Fibroblast of lung (primary cell): ENCODE data around the gene LPCAT1. TPM values are rescaled to one million over a fixed set of nuclear protein-coding genes. Genes with fewer than 3 reads are reported as not detected.
A peak's percentile ranks its signal among the peaks of the same experiment; 100 is the strongest.

Experiments
- DNase-seq, 2 donors: peaks; one replicate each; pipeline versions ENCODE4 v3.0.0 to v3.0.0-alpha.2; 2010; ENCODE audit warnings: low read depth in 2 of 2
- H2AFZ ChIP-seq: 2 replicates; pipeline ENCODE4 v1.5.1; 2012; ENCODE audit warnings: low read length, control low read depth, inconsistent platforms
- H3K27ac ChIP-seq: 2 replicates; pipeline ENCODE4 v1.5.1; 2011; ENCODE audit warnings: low read length, control low read depth; ENCODE audit not compliant: insufficient read depth
- H3K27me3 ChIP-seq: 2 replicates; pipeline ENCODE4 v1.5.1; 2011; ENCODE audit warnings: mild to moderate bottlenecking, low read length; ENCODE audit not compliant: control insufficient read depth, insufficient read depth
- H3K36me3 ChIP-seq: 2 replicates; pipeline ENCODE4 v1.5.1; 2011; ENCODE audit warnings: low read length; ENCODE audit not compliant: control insufficient read depth, insufficient read depth
- H3K4me1 ChIP-seq: 2 replicates; pipeline ENCODE4 v1.5.1; 2011; ENCODE audit warnings: low read length; ENCODE audit not compliant: control insufficient read depth, insufficient read depth; ENCODE audit errors: extremely low read depth
- H3K4me2 ChIP-seq: 2 replicates; pipeline ENCODE4 v1.5.1; 2011; ENCODE audit warnings: low read length, control low read depth; ENCODE audit not compliant: insufficient read depth; ENCODE audit errors: extremely low read depth
- H3K4me3 ChIP-seq, 4 experiments: fragments of 200-600 bp in 1 of 4; sonication (generic) in 1 of 4; replicated peaks in 1 of 4; 2 replicates each; pipeline ENCODE4 v1.5.1; 2011 to 2016; ENCODE audit warnings: low read length in 4 of 4, low read depth in 3 of 4, mild to moderate bottlenecking in 3 of 4, control low read depth in 2 of 4, inconsistent platforms in 1 of 4, mixed read lengths in 1 of 4; ENCODE audit not compliant: insufficient read depth in 1 of 4; ENCODE audit errors: control extremely low read depth in 1 of 4
- H3K79me2 ChIP-seq: 2 replicates; pipeline ENCODE4 v1.5.1; 2012; ENCODE audit warnings: mild to moderate bottlenecking, low read length, inconsistent platforms; ENCODE audit not compliant: control insufficient read depth, insufficient read depth
- H3K9ac ChIP-seq: 2 replicates; pipeline ENCODE4 v1.5.1; 2011; ENCODE audit warnings: mild to moderate bottlenecking, low read length, control low read depth; ENCODE audit not compliant: insufficient read depth
- H3K9me3 ChIP-seq: 2 replicates; pipeline ENCODE4 v1.5.1; 2012; ENCODE audit warnings: low read depth, low read length; ENCODE audit not compliant: control insufficient read depth, insufficient read depth
- H4K20me1 ChIP-seq: 2 replicates; pipeline ENCODE4 v1.5.1; 2011; ENCODE audit warnings: low read length; ENCODE audit not compliant: control insufficient read depth, insufficient read depth; ENCODE audit errors: extremely low read depth
- CTCF ChIP-seq, 2 donors: IDR thresholded peaks in 1 of 2; conservative IDR thresholded peaks in 1 of 2; 1 replicate in 1 of 2; 2 replicates in 1 of 2; pipeline ENCODE4 v1.5.1; 2011 to 2012; ENCODE audit warnings: low read length in 2 of 2, control low read depth in 1 of 2, inconsistent platforms in 1 of 2, low read depth in 1 of 2, mild to moderate bottlenecking in 1 of 2
- EZH2 ChIP-seq: IDR thresholded peaks from 2 replicates; pipeline ENCODE4 v1.5.1; 2012; ENCODE audit warnings: low read length, control low read depth, mild to moderate bottlenecking; ENCODE audit errors: missing control alignments
- polyA plus RNA-seq, 2 donors: library from polyadenylated mRNA; depleted of rRNA in 1 of 2; stranded (reverse) in 1 of 2; unstranded in 1 of 2; fragments of >200 nt; gene quantifications; 2 replicates each; pipeline ENCODE4 v1.2.1, GENCODE V29; 2011 to 2012; ENCODE audit warnings: missing spikeins in 1 of 2
- total RNA-seq: library from RNA; depleted of rRNA; stranded (reverse); fragments of >200 nt; gene quantifications from 2 replicates; pipeline ENCODE4 v1.2.1, GENCODE V29; 2014

Gene LPCAT1
- total and polyA plus RNA-seq, 2 donors (not counting 1 experiment from before 2014, with no cell fraction given) = 50.8 to 65.2 TPM

GRCh38 chr5:1564824-1565736, 41.3 kb upstream of the LPCAT1 start:
- Histone ChIP-seq H3K79me2 (no peaks in the 10 kb centered on the region), H3K9ac (no peak overlapping the region), H3K9me3 (no peaks in the 10 kb centered on the region), H4K20me1 (no peaks in the 10 kb centered on the region), H3K27me3 (peaks cover 1% of the 10 kb centered on the region), H3K4me3 (no peak overlapping the region), H3K4me1 (peaks cover 16% of the 10 kb centered on the region), H2AFZ (no peak overlapping the region), H3K4me2 (no peak overlapping the region), H3K36me3 (no peaks in the 10 kb centered on the region), H3K27ac (no peak overlapping the region)
- TF ChIP-seq CTCF (conservative IDR thresholded peaks at IDR 0.05 in 1 of 2, IDR thresholded peaks at IDR 0.05 in 1 of 2; ENCODE audit: low read depth in 1 of 2, low read length in 2 of 2) (no peak), EZH2 (no peak)
- no peak for DNase-seq

- Histone ChIP-seq H3K9me3 (no peaks in the 10 kb centered on the region), H3K79me2 (no peaks in the 10 kb centered on the region), H3K9ac (no peak overlapping the region), H2AFZ (no peak overlapping the region), H3K27ac (no peak overlapping the region), H3K4me1 (peaks cover 16% of the 10 kb centered on the region), H3K36me3 (no peaks in the 10 kb centered on the region), H3K27me3 (peaks cover 3% of the 10 kb centered on the region), H3K4me2 (no peak overlapping the region), H4K20me1 (no peaks in the 10 kb centered on the region), H3K4me3 (no peak overlapping the region)
- no peak for TF ChIP-seq CTCF (conservative IDR thresholded peaks at IDR 0.05 in 1 of 2, IDR thresholded peaks at IDR 0.05 in 1 of 2; ENCODE audit: low read depth in 1 of 2, low read length in 2 of 2)
- TF ChIP-seq EZH2 = no peak
- peak; percentile 67 to 72 for DNase-seq
Observed at GRCh38 chr5:1564182-1564748, 40.5 kb upstream of the LPCAT1 start.

- Histone ChIP-seq H3K36me3 (no peaks in the 10 kb centered on the region), H3K79me2 (no peaks in the 10 kb centered on the region), H3K27ac (no peak overlapping the region), H3K27me3 (peaks cover 3% of the 10 kb centered on the region), H3K4me1 (peaks cover 16% of the 10 kb centered on the region), H3K4me3 (no peak overlapping the region), H3K9me3 (no peaks in the 10 kb centered on the region), H3K4me2 (no peak overlapping the region), H3K9ac (no peak overlapping the region), H4K20me1 (no peaks in the 10 kb centered on the region), H2AFZ (no peak overlapping the region)
- no peak for DNase-seq
- TF ChIP-seq CTCF (conservative IDR thresholded peaks at IDR 0.05 in 1 of 2, IDR thresholded peaks at IDR 0.05 in 1 of 2; ENCODE audit: low read depth in 1 of 2, low read length in 2 of 2) = no peak
- no peak for TF ChIP-seq EZH2
Observed at GRCh38 chr5:1563617-1564181, 39.9 kb upstream of the LPCAT1 start.
